CD14-positive monocyte (primary cell): ENCODE data around the gene DNAAF2. TPM values are rescaled to one million over a fixed set of nuclear protein-coding genes. Genes with fewer than 3 reads are reported as not detected.

Source experiments
- DNase-seq, 3 donors: peaks; one replicate each; pipeline ENCODE4 v3.0.0-alpha.2; 2011 to 2022
- H2AFZ ChIP-seq: 2 replicates; pipeline ENCODE4 v1.6.0; 2012; ENCODE audit warnings: mild to moderate bottlenecking, low read depth, low read length, inconsistent platforms; ENCODE audit not compliant: insufficient read depth, poor library complexity, severe bottlenecking
- H3K27ac ChIP-seq, 2 donors: 1 replicate in 1 of 2; 2 replicates in 1 of 2; pipeline ENCODE4 v1.5.1; 2012 to 2013; ENCODE audit warnings: low read length in 2 of 2, control low read depth in 1 of 2, inconsistent platforms in 1 of 2, low read depth in 1 of 2, mild to moderate bottlenecking in 1 of 2
- H3K27me3 ChIP-seq, 2 donors: one replicate each; pipeline versions ENCODE4 v1.6.0 to v1.6.1; 2011 to 2013; ENCODE audit warnings: low read length in 2 of 2; ENCODE audit not compliant: control insufficient read depth in 2 of 2, insufficient read depth in 2 of 2
- H3K36me3 ChIP-seq, 2 donors: replicated peaks in 1 of 2; 1 replicate in 1 of 2; 2 replicates in 1 of 2; pipeline versions ENCODE4 v1.5.1 to v1.6.1; 2012 to 2013; ENCODE audit warnings: low read length in 2 of 2, control low read depth in 1 of 2, inconsistent platforms in 1 of 2, mild to moderate bottlenecking in 1 of 2; ENCODE audit not compliant: insufficient read depth in 2 of 2, control insufficient read depth in 1 of 2
- H3K4me1 ChIP-seq, 2 donors: 1 replicate in 1 of 2; 2 replicates in 1 of 2; pipeline versions ENCODE4 v1.5.1 to v1.6.1; 2012 to 2013; ENCODE audit warnings: low read length in 2 of 2, control low read depth in 1 of 2, inconsistent platforms in 1 of 2, mild to moderate bottlenecking in 1 of 2, moderate library complexity in 1 of 2; ENCODE audit not compliant: insufficient read depth in 2 of 2, control insufficient read depth in 1 of 2
- H3K4me2 ChIP-seq: replicated peaks from 2 replicates; pipeline ENCODE3; 2012; ENCODE audit warnings: low read length, moderate library complexity, mild to moderate bottlenecking; ENCODE audit not compliant: poor library complexity, severe bottlenecking; ENCODE audit errors: extremely low read depth
- H3K4me3 ChIP-seq, 3 experiments: fragments of 200-600 bp in 1 of 3; sonication (generic) in 1 of 3; replicated peaks in 1 of 3; 1 replicate in 2 of 3; 2 replicates in 1 of 3; pipeline ENCODE4 v1.5.1; 2011 to 2013; ENCODE audit warnings: low read length in 3 of 3, mild to moderate bottlenecking in 3 of 3, control low read depth in 2 of 3, low read depth in 2 of 3, inconsistent platforms in 1 of 3, moderate library complexity in 1 of 3
- H3K79me2 ChIP-seq: 2 replicates; pipeline ENCODE4 v1.6.0; 2012; ENCODE audit warnings: mild to moderate bottlenecking, control low read depth, inconsistent platforms, low read length, moderate library complexity; ENCODE audit not compliant: insufficient read depth
- H3K9ac ChIP-seq: 2 replicates; pipeline ENCODE4 v1.6.0; 2017; ENCODE audit warnings: low read length, mild to moderate bottlenecking; ENCODE audit not compliant: insufficient read depth, poor library complexity, severe bottlenecking
- H3K9me3 ChIP-seq, 2 donors: replicated peaks in 1 of 2; 1 replicate in 1 of 2; 2 replicates in 1 of 2; pipeline versions ENCODE4 v1.5.1 to v1.6.1; 2012 to 2013; ENCODE audit warnings: low read length in 2 of 2, control low read depth in 1 of 2; ENCODE audit not compliant: control insufficient read depth in 1 of 2, insufficient read depth in 1 of 2
- H4K20me1 ChIP-seq: 2 replicates; pipeline ENCODE4 v1.6.0; 2012; ENCODE audit warnings: mild to moderate bottlenecking, low read length, control low read depth, moderate library complexity; ENCODE audit not compliant: insufficient read depth
- H3K27ac Mint-ChIP-seq, 7 donors: one replicate each; pipeline ENCODE4 v1.8.0; 2020; ENCODE audit warnings: mild to moderate bottlenecking in 7 of 7, mixed read lengths in 7 of 7, moderate library complexity in 6 of 7, inconsistent platforms in 2 of 7
- H3K27me3 Mint-ChIP-seq, 3 donors: one replicate each; pipeline ENCODE4 v1.8.0; 2021 to 2022; ENCODE audit warnings: low read depth in 3 of 3, mild to moderate bottlenecking in 3 of 3, mixed read lengths in 3 of 3, moderate library complexity in 3 of 3, inconsistent platforms in 1 of 3
- H3K36me3 Mint-ChIP-seq, 2 donors: one replicate each; pipeline ENCODE4 v1.8.0; 2020; ENCODE audit warnings: mixed read lengths in 2 of 2, inconsistent platforms in 1 of 2, mild to moderate bottlenecking in 1 of 2
- H3K4me1 Mint-ChIP-seq: one replicate; pipeline ENCODE4 v1.8.0; 2020; ENCODE audit warnings: mild to moderate bottlenecking, mixed read lengths
- H3K4me3 Mint-ChIP-seq, 2 donors: one replicate each; pipeline ENCODE4 v1.8.0; 2020; ENCODE audit warnings: mild to moderate bottlenecking in 2 of 2, mixed read lengths in 2 of 2, moderate library complexity in 1 of 2
- H3K9me3 Mint-ChIP-seq, 7 donors: one replicate each; pipeline ENCODE4 v1.8.0; 2020 to 2022; ENCODE audit warnings: mixed read lengths in 7 of 7, mild to moderate bottlenecking in 6 of 7, moderate library complexity in 6 of 7, inconsistent platforms in 2 of 7
- CTCF ChIP-seq: fragments of 200-600 bp; IDR thresholded peaks from one replicate; pipeline ENCODE4 v1.8.0; 2022; ENCODE audit warnings: antibody characterized with exemption, mild to moderate bottlenecking
- WGBS: methylation state at CpG from one replicate; pipeline ENCODE4 v1.1.5; 2013; ENCODE audit warnings: missing lambda C conversion rate; ENCODE audit not compliant: insufficient coverage; 5-methylcytosine and 5-hydroxymethylcytosine counted together
- intact Hi-C, 2 donors: fragments of 100-400 bp; cut with micrococcal nuclease; formaldehyde crosslinking; loops; one replicate each; pipeline versions ENCODE4 v1.15.0 to v1.15.1; 2023
- polyA plus RNA-seq, 3 donors: library from polyadenylated mRNA; depleted of rRNA in 1 of 3; unstranded in 2 of 3; stranded (reverse) in 1 of 3; fragments of 300-500 nt in 2 of 3; fragments of >200 nt in 1 of 3; fragmentation: Illumina TruSeq in 2 of 3; gene quantifications; 1 replicate in 2 of 3; 2 replicates in 1 of 3; pipeline ENCODE4 v1.2.3, GENCODE V29; 2012 to 2021

The DNAAF2 gene
- polyA plus RNA-seq, 3 donors, result 1.9 to 6.9 (median 6.8) TPM

GRCh38 chr14:49614196-49614595, 20.8 kb downstream of the DNAAF2 start:
- intact Hi-C loops, result no loop called here
- H2AFZ ChIP-seq, result no peak overlapping the region
- peaks cover 1 to 7% of the 10 kb centered on the region in 2 donors for H3K4me1 ChIP-seq
- Mint-ChIP-seq H3K4me1 (peaks cover 14% of the 10 kb centered on the region), H3K27me3 (no peaks in the 10 kb centered on the region), H3K36me3 (peaks cover 21 to 84% of the 10 kb centered on the region in 2 donors), H3K9me3 (no peaks in the 10 kb centered on the region), H3K4me3 (no peak overlapping the region), H3K27ac (peak overlapping the region in 1 of 7 donors; percentile 18)
- H3K79me2 ChIP-seq, result peaks cover 60% of the 10 kb centered on the region
- peaks cover 11% of the 10 kb centered on the region for H4K20me1 ChIP-seq
- H3K4me2 ChIP-seq, result no peak overlapping the region
- H3K9me3 ChIP-seq, result no peaks in the 10 kb centered on the region
- no peak for DNase-seq
- no peak overlapping the region for H3K27ac ChIP-seq
- no peak overlapping the region for H3K9ac ChIP-seq
- no peaks in the 10 kb centered on the region for H3K27me3 ChIP-seq
- no peak for TF ChIP-seq CTCF
- WGBS, result no CpG with 5 or more reads among the region's 2 CpGs
- H3K4me3 ChIP-seq, result no peak overlapping the region
- peaks cover 13 to 51% of the 10 kb centered on the region in 2 donors for H3K36me3 ChIP-seq

- peaks cover 56% of the 10 kb centered on the region for H3K79me2 ChIP-seq
- no peak for DNase-seq
- H3K27ac ChIP-seq, result no peak overlapping the region
- H3K4me2 ChIP-seq, result no peak overlapping the region
- Mint-ChIP-seq H3K4me3 (no peak overlapping the region), H3K4me1 (peaks cover 4% of the 10 kb centered on the region), H3K36me3 (peaks cover 15 to 80% of the 10 kb centered on the region in 2 donors), H3K9me3 (no peaks in the 10 kb centered on the region), H3K27ac (peak overlapping the region in 3 of 7 donors; percentile 43 to 77 (median 43)), H3K27me3 (no peaks in the 10 kb centered on the region)
- no peaks in the 10 kb centered on the region for H3K9me3 ChIP-seq
- no peak overlapping the region for H3K4me3 ChIP-seq
- H3K36me3 ChIP-seq, result peaks cover 9 to 48% of the 10 kb centered on the region in 2 donors
- no peaks in the 10 kb centered on the region for H3K27me3 ChIP-seq
- H2AFZ ChIP-seq, result no peak overlapping the region
- H4K20me1 ChIP-seq, result peaks cover 3% of the 10 kb centered on the region
- no peak overlapping the region for H3K9ac ChIP-seq
- no peak for TF ChIP-seq CTCF
- no peaks in the 10 kb centered on the region for H3K4me1 ChIP-seq
- 100% methylated on average over 7 of the region's 8 CpGs for WGBS
- intact Hi-C loops, result no loop called here
Observed at GRCh38 chr14:49612671-49613070, 22.4 kb downstream of the DNAAF2 start.
